Stomach (tissue), 4 donors: ENCODE results near the gene L3MBTL4.

Source experiments
- EP300 ChIP-seq: sonication (generic); formaldehyde crosslinking; IDR thresholded peaks from one replicate; pipeline ENCODE4 v1.6.1; 2017; ENCODE audit warnings: antibody characterized with exemption
- POLR2A ChIP-seq, 4 donors: fragments of 450-650 bp; IDR thresholded peaks; one replicate each; pipeline ENCODE4 v1.6.1; 2016; ENCODE audit warnings: antibody characterized with exemption in 4 of 4, control low read depth in 2 of 4, mild to moderate bottlenecking in 1 of 4, moderate library complexity in 1 of 4
- POLR2AphosphoS5 ChIP-seq, 3 donors: sonication (generic); formaldehyde crosslinking; IDR thresholded peaks; one replicate each; pipeline ENCODE4 v1.6.1; 2016; ENCODE audit warnings: antibody characterized with exemption in 3 of 3
- TF ChIP-seq, protein P1 (sequence below), 7 experiments: fragments of 450-650 bp in 4 of 7; fragments of 200-600 bp in 3 of 7; sonication (generic) in 3 of 7; IDR thresholded peaks; one replicate each; pipeline ENCODE4 v1.5.1; 2016 to 2019; ENCODE audit warnings: antibody characterized with exemption in 7 of 7, control low read depth in 2 of 7, mild to moderate bottlenecking in 1 of 7

DNA sequence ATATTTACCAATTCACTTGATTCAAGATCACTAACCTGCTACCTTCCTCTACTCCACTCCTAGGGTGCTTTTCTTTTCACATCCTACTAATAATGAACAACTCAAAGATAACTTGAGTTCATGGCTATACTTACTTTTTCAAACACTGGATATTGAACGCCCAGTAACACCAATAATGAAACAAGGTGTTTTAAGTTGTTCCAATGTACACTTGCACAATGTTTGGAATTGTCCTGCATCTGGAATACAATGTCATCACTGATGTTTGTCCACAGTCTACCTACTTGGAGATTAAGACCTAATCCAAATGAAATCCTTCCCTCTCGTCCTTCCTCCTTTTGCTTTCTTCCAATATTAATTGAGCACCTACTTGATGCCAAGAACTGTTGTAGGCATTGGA is 301.1 kb downstream of the L3MBTL4 start:
- TF ChIP-seq, protein P1, sequence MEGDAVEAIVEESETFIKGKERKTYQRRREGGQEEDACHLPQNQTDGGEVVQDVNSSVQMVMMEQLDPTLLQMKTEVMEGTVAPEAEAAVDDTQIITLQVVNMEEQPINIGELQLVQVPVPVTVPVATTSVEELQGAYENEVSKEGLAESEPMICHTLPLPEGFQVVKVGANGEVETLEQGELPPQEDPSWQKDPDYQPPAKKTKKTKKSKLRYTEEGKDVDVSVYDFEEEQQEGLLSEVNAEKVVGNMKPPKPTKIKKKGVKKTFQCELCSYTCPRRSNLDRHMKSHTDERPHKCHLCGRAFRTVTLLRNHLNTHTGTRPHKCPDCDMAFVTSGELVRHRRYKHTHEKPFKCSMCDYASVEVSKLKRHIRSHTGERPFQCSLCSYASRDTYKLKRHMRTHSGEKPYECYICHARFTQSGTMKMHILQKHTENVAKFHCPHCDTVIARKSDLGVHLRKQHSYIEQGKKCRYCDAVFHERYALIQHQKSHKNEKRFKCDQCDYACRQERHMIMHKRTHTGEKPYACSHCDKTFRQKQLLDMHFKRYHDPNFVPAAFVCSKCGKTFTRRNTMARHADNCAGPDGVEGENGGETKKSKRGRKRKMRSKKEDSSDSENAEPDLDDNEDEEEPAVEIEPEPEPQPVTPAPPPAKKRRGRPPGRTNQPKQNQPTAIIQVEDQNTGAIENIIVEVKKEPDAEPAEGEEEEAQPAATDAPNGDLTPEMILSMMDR (IDR thresholded peaks at IDR 0.05) = no peak
- no peak for TF ChIP-seq POLR2A (IDR thresholded peaks at IDR 0.05)
- no peak for TF ChIP-seq POLR2AphosphoS5 (IDR thresholded peaks at IDR 0.05)
- TF ChIP-seq EP300 = no peak
